WTC11 (cell line): Measurements from ENCODE around the gene GPR75. TPM values are rescaled to one million over a fixed set of nuclear protein-coding genes. Genes with fewer than 3 reads are reported as not detected.

Source experiments
- ATAC-seq: fragments of 200-7000 bp; cut with Tn5 transposase; 2 replicates; pipeline ENCODE4 v1.10.0; 2021; ENCODE audit warnings: mild to moderate bottlenecking, moderate library complexity
- CTCF ChIA-PET: fragments of 300-600 bp; sonication (Branson Sonifier 250); formaldehyde crosslinking; loops from one replicate; lab custom pipeline; 2021; ENCODE audit warnings: antibody characterized with exemption; lab: Charles Lee
- POLR2A ChIA-PET: fragments of 350-600 bp; sonication (Branson Sonifier 250); formaldehyde crosslinking; loops from one replicate; lab custom pipeline; 2021; ENCODE audit warnings: antibody characterized with exemption; lab: Charles Lee
- DNase-seq: peaks from one replicate; pipeline ENCODE4 v3.0.0; 2021; ENCODE audit warnings: low spot score
- H3K27ac Mint-ChIP-seq: 2 replicates; pipeline ENCODE4 v1.8.0; 2021; ENCODE audit warnings: mixed read lengths
- H3K27me3 Mint-ChIP-seq: 2 replicates; pipeline ENCODE4 v1.8.0; 2021; ENCODE audit warnings: low read depth, mild to moderate bottlenecking, moderate library complexity, mixed read lengths
- H3K36me3 Mint-ChIP-seq: 2 replicates; pipeline ENCODE4 v1.8.0; 2021; ENCODE audit warnings: mixed read lengths
- H3K4me1 Mint-ChIP-seq: 2 replicates; pipeline ENCODE4 v1.8.0; 2022; ENCODE audit warnings: mixed read lengths
- H3K4me3 Mint-ChIP-seq: 2 replicates; pipeline ENCODE4 v1.8.0; 2021; ENCODE audit warnings: mild to moderate bottlenecking, moderate library complexity, mixed read lengths
- H3K9me3 Mint-ChIP-seq: 2 replicates; pipeline ENCODE4 v1.8.0; 2021; ENCODE audit warnings: mixed read lengths
- AFF4 ChIP-seq: sonication (generic); formaldehyde crosslinking; IDR thresholded peaks from 2 replicates; pipeline ENCODE4 v1.8.1; 2023; ENCODE audit warnings: mild to moderate bottlenecking, missing genetic modification reagents, borderline replicate concordance
- CDX4 ChIP-seq: fragments of 250-450 bp; sonication (Bioruptor Pico); IDR thresholded peaks from 2 replicates; pipeline ENCODE4 v1.9.0; 2021; ENCODE audit warnings: moderate library complexity, mild to moderate bottlenecking, inconsistent platforms, borderline replicate concordance
- CTCF ChIP-seq: fragments of 200-600 bp; IDR thresholded peaks from 2 replicates; pipeline ENCODE4 v1.8.0; 2022; ENCODE audit warnings: antibody characterized with exemption
- E2F5 ChIP-seq: sonication (generic); formaldehyde crosslinking; IDR thresholded peaks from 2 replicates; pipeline ENCODE4 v1.8.1; 2022; ENCODE audit warnings: mild to moderate bottlenecking, moderate library complexity, missing genetic modification reagents
- GABPB1 ChIP-seq: sonication (generic); formaldehyde crosslinking; IDR thresholded peaks from 2 replicates; pipeline ENCODE4 v1.8.1; 2023; ENCODE audit warnings: mild to moderate bottlenecking, missing genetic modification reagents
- JUN ChIP-seq: sonication (generic); formaldehyde crosslinking; IDR thresholded peaks from 2 replicates; pipeline ENCODE4 v1.8.0; 2023; ENCODE audit warnings: mild to moderate bottlenecking, missing genetic modification reagents
- NFATC4 ChIP-seq: fragments of 250-450 bp; sonication (Bioruptor Pico); IDR thresholded peaks from 2 replicates; pipeline ENCODE4 v1.9.0; 2021; ENCODE audit warnings: mild to moderate bottlenecking
- PREB ChIP-seq: sonication (generic); formaldehyde crosslinking; IDR thresholded peaks from 2 replicates; pipeline ENCODE4 v1.8.1; 2022; ENCODE audit warnings: mild to moderate bottlenecking, missing genetic modification reagents, moderate library complexity, borderline replicate concordance
- SMAD4 ChIP-seq: sonication (generic); formaldehyde crosslinking; IDR thresholded peaks from 2 replicates; pipeline ENCODE4 v1.8.0; 2022; ENCODE audit warnings: mild to moderate bottlenecking, missing genetic modification reagents
- SOX15 ChIP-seq: fragments of 250-450 bp; sonication (Bioruptor Pico); IDR thresholded peaks from 2 replicates; pipeline ENCODE4 v1.9.0; 2021; ENCODE audit warnings: mild to moderate bottlenecking
- ZNF121 ChIP-seq: sonication (generic); formaldehyde crosslinking; IDR thresholded peaks from 2 replicates; pipeline ENCODE4 v1.8.0; 2023; ENCODE audit warnings: missing genetic modification reagents
- ZNF416 ChIP-seq: fragments of 250-450 bp; sonication (Bioruptor Pico); IDR thresholded peaks from 2 replicates; pipeline ENCODE4 v1.9.0; 2021; ENCODE audit warnings: mild to moderate bottlenecking, inconsistent platforms
- ZNF423 ChIP-seq: fragments of 250-450 bp; sonication (Bioruptor Pico); IDR thresholded peaks from 2 replicates; pipeline ENCODE4 v2.1.2; 2022; ENCODE audit warnings: mild to moderate bottlenecking, moderate library complexity
- ZNF671 ChIP-seq: fragments of 250-450 bp; sonication (Bioruptor Pico); IDR thresholded peaks from 2 replicates; pipeline ENCODE4 v1.8.0; 2021; ENCODE audit warnings: mild to moderate bottlenecking
- total RNA-seq: library from RNA; stranded (reverse); gene quantifications from 3 replicates; pipeline ENCODE4 v1.2.3, GENCODE V29; 2021
- TF ChIP-seq, protein P1 (sequence below): sonication (generic); formaldehyde crosslinking; IDR thresholded peaks from 2 replicates; pipeline ENCODE4 v1.8.0; 2022; ENCODE audit warnings: mild to moderate bottlenecking, missing genetic modification reagents
- TF ChIP-seq, protein P2 (sequence below): sonication (generic); formaldehyde crosslinking; IDR thresholded peaks from 2 replicates; pipeline ENCODE4 v1.8.1; 2022; ENCODE audit warnings: low read depth, missing genetic modification reagents, borderline replicate concordance
- TF ChIP-seq, protein P3 (sequence below): sonication (generic); formaldehyde crosslinking; IDR thresholded peaks from 2 replicates; pipeline ENCODE4 v1.8.1; 2023; ENCODE audit warnings: mild to moderate bottlenecking, missing genetic modification reagents, moderate library complexity
- TF ChIP-seq, protein P4 (sequence below): fragments of 250-450 bp; sonication (Bioruptor Pico); IDR thresholded peaks from 2 replicates; pipeline ENCODE4 v1.8.0; 2021; ENCODE audit warnings: mild to moderate bottlenecking
- TF ChIP-seq, protein P5 (sequence below): sonication (generic); formaldehyde crosslinking; IDR thresholded peaks from 2 replicates; pipeline ENCODE4 v1.8.0; 2023; ENCODE audit warnings: mild to moderate bottlenecking, missing genetic modification reagents

The GPR75 gene
- total RNA-seq, 1 experiment from 2014 or later: 2.2 TPM

DNA sequence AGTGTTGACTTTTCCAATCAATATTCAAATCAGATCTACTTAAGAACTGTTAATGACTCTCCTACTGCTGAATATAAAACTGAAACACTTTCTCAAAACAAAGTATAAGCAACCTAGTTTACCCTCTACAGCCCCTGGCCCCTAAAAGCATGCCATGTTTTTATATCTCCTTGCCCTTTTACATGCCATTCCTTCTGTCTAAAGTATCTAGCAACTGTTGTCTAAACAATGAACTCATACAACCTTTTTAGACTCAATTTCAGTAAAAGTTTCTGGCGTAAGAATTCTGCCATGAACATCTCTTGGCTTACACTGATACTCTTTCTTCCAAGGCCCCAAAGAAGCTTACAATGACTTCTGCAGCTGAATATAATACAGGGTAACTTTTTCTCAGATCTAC lies 47.8 kb upstream of the GPR75 start:
- no peaks in the 10 kb centered on the region for H3K4me1 Mint-ChIP-seq
- ChIA-PET CTCF (no interaction called here), POLR2A (no interaction called here)
- H3K9me3 Mint-ChIP-seq: no peaks in the 10 kb centered on the region
- DNase-seq (no peak), ATAC-seq (no peak)
- no peak overlapping the region for H3K4me3 Mint-ChIP-seq
- TF ChIP-seq E2F5 (CRISPR knock-in tag) (no peak), JUN (CRISPR knock-in tag) (no peak), CTCF (no peak), ZNF121 (no peak), SOX15 (no peak), CDX4 (CRISPR knock-in tag) (no peak), ZNF423 (CRISPR knock-in tag) (no peak), AFF4 (CRISPR knock-in tag) (no peak), NFATC4 (CRISPR knock-in tag) (no peak), GABPB1 (CRISPR knock-in tag) (no peak)
- TF ChIP-seq, protein P1, sequence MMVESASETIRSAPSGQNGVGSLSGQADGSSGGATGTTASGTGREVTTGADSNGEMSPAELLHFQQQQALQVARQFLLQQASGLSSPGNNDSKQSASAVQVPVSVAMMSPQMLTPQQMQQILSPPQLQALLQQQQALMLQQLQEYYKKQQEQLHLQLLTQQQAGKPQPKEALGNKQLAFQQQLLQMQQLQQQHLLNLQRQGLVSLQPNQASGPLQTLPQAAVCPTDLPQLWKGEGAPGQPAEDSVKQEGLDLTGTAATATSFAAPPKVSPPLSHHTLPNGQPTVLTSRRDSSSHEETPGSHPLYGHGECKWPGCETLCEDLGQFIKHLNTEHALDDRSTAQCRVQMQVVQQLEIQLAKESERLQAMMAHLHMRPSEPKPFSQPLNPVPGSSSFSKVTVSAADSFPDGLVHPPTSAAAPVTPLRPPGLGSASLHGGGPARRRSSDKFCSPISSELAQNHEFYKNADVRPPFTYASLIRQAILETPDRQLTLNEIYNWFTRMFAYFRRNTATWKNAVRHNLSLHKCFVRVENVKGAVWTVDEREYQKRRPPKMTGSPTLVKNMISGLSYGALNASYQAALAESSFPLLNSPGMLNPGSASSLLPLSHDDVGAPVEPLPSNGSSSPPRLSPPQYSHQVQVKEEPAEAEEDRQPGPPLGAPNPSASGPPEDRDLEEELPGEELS (CRISPR knock-in tag): no peak
- TF ChIP-seq, protein P2, sequence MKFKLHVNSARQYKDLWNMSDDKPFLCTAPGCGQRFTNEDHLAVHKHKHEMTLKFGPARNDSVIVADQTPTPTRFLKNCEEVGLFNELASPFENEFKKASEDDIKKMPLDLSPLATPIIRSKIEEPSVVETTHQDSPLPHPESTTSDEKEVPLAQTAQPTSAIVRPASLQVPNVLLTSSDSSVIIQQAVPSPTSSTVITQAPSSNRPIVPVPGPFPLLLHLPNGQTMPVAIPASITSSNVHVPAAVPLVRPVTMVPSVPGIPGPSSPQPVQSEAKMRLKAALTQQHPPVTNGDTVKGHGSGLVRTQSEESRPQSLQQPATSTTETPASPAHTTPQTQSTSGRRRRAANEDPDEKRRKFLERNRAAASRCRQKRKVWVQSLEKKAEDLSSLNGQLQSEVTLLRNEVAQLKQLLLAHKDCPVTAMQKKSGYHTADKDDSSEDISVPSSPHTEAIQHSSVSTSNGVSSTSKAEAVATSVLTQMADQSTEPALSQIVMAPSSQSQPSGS: no peak
- TF ChIP-seq, protein P3, sequence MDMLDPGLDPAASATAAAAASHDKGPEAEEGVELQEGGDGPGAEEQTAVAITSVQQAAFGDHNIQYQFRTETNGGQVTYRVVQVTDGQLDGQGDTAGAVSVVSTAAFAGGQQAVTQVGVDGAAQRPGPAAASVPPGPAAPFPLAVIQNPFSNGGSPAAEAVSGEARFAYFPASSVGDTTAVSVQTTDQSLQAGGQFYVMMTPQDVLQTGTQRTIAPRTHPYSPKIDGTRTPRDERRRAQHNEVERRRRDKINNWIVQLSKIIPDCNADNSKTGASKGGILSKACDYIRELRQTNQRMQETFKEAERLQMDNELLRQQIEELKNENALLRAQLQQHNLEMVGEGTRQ (CRISPR knock-in tag): no peak
- H3K27me3 Mint-ChIP-seq: no peaks in the 10 kb centered on the region
- no peak overlapping the region for H3K27ac Mint-ChIP-seq
- H3K36me3 Mint-ChIP-seq: peaks cover 54% of the 10 kb centered on the region

- Mint-ChIP-seq H3K36me3 (peaks cover 66% of the 10 kb centered on the region), H3K27me3 (no peaks in the 10 kb centered on the region), H3K27ac (no peak overlapping the region), H3K4me1 (no peaks in the 10 kb centered on the region), H3K4me3 (no peak overlapping the region), H3K9me3 (no peaks in the 10 kb centered on the region)
- DNase-seq (no peak), ATAC-seq (no peak)
- ChIA-PET POLR2A (no interaction called here), CTCF (no interaction called here)
- TF ChIP-seq, protein P4, sequence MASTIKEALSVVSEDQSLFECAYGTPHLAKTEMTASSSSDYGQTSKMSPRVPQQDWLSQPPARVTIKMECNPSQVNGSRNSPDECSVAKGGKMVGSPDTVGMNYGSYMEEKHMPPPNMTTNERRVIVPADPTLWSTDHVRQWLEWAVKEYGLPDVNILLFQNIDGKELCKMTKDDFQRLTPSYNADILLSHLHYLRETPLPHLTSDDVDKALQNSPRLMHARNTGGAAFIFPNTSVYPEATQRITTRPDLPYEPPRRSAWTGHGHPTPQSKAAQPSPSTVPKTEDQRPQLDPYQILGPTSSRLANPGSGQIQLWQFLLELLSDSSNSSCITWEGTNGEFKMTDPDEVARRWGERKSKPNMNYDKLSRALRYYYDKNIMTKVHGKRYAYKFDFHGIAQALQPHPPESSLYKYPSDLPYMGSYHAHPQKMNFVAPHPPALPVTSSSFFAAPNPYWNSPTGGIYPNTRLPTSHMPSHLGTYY (CRISPR knock-in tag): no peak
- TF ChIP-seq ZNF671 (CRISPR knock-in tag) (no peak), PREB (CRISPR knock-in tag) (no peak), SMAD4 (no peak), ZNF416 (CRISPR knock-in tag) (no peak)
- TF ChIP-seq, protein P5, sequence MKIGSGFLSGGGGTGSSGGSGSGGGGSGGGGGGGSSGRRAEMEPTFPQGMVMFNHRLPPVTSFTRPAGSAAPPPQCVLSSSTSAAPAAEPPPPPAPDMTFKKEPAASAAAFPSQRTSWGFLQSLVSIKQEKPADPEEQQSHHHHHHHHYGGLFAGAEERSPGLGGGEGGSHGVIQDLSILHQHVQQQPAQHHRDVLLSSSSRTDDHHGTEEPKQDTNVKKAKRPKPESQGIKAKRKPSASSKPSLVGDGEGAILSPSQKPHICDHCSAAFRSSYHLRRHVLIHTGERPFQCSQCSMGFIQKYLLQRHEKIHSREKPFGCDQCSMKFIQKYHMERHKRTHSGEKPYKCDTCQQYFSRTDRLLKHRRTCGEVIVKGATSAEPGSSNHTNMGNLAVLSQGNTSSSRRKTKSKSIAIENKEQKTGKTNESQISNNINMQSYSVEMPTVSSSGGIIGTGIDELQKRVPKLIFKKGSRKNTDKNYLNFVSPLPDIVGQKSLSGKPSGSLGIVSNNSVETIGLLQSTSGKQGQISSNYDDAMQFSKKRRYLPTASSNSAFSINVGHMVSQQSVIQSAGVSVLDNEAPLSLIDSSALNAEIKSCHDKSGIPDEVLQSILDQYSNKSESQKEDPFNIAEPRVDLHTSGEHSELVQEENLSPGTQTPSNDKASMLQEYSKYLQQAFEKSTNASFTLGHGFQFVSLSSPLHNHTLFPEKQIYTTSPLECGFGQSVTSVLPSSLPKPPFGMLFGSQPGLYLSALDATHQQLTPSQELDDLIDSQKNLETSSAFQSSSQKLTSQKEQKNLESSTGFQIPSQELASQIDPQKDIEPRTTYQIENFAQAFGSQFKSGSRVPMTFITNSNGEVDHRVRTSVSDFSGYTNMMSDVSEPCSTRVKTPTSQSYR: no peak
These were observed 45.6 kb upstream of the GPR75 start for GRCh38 chr2:53905396-53905795.
